ENCODE results near the gene IL17RD.

DNA sequence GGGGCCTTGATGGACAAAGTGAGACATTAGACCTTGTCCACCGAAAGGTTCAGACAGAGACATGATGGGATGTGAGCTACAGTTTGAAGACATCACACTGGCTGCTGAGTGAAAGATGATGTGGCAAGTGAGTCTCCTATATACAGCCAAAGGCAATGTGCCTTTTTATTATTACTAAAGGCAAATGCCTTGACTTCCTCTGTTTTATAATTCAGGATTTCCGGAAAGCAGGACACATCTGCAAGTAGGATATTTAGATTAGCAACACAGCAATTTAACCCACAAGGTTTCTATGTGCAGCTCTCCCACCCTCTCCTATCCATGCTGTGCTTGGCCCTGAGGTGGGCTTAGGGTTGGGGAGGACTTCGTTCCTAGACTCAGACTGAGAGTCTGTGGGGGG lies 84.0 kb downstream of the IL17RD start:
- TF ChIP-seq GATA3 (IDR thresholded peaks at IDR 0.05; ENCODE audit: low read depth, low read length): no peak
- no peak for TF ChIP-seq GATA2 (IDR thresholded peaks at IDR 0.05; ENCODE audit: low read depth, low read length)
